ENCODE data around the gene ARID1B.
A peak's percentile ranks its signal among the peaks of the same experiment; 100 is the strongest.

ARID1B gene

DNA sequence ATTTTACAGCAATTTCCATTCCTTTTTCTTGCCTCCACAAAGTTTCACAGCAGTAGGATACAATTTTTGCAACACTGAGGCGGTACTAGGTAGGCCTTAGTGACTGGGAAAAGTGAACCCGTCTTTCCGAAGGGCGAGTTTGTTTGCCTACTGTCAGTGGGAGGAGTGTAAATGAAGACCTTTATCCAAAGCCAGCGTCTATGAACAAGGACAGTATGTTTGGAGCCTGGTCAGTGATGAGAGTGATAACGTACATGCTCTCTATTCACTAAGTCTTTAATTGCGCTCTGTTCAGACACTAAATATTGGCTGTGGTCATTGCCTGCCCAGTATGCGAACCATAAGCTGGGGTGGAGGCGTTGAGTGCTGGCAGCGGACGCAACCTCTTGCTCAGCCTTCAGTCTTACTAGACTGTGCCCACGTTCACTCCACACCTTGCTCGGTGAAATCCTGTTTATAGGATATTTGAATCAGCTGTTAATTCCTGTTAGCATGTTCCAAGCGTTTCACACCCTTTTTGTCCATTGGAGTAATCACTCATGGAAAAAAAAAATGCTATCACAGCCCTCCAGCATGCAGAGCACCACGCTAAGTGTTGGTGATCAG is 400.7 kb downstream of the ARID1B start:
- DNase-seq (ENCODE audit: low read depth in 3 of 3), result no peak

DNA sequence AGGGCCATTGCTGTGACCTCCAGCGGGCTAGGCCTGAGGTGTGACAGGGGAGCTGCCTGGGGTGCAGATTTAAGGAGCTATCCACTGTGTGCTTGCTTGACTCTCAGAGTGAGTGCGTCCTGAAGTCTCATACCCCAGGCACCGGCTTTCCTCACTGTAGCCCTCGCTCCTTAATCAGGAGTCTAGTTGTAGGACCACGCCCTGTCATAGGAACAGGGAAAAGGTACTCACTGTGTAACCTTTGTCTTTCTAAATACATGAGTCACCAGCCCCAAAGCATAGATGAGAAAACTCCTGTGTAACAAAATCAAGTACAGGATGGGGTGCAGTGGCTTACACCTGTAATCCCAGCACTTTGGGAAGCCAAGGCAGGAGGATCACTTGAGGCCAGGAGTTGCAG is 404.5 kb downstream of the ARID1B start:
- DNase-seq (ENCODE audit: low read depth in 3 of 3), result no peak

- no peak for DNase-seq (ENCODE audit: low read depth in 3 of 3)
These were observed 405.5 kb downstream of the ARID1B start for GRCh38 chr6:157182503-157183264.

- DNase-seq (ENCODE audit: low read depth in 3 of 3), result peak; percentile 27 to 54 (median 39)
These were observed 407.2 kb downstream of the ARID1B start for GRCh38 chr6:157184202-157185015.

GRCh38 chr6:157185171-157185570 is 408.0 kb downstream of the ARID1B start:
- DNase-seq (ENCODE audit: low read depth in 3 of 3), result no peak

GRCh38 chr6:157185986-157186385 is 408.8 kb downstream of the ARID1B start:
- DNase-seq (ENCODE audit: low read depth in 3 of 3), result no peak

DNA sequence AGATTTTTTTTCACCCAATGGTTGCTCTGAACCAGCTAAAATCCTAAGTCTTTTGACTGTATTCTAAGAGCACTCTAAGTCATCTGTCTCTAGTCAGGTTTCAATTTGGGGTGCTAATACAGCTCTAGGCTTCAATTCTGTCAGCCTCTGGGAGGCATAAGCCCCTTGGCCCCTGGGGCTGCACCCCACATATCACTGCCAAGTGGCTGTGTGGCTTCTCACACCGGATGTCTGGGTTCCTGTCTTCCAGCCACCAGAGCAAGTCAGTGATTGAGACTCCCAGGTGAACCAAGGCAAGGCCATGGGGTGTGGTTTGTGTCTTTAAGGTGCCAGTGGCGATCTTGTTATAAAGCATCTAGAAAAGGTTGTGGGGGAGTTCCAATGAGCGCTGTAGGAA is 409.6 kb downstream of the ARID1B start:
- DNase-seq (ENCODE audit: low read depth in 3 of 3), result no peak

DNA sequence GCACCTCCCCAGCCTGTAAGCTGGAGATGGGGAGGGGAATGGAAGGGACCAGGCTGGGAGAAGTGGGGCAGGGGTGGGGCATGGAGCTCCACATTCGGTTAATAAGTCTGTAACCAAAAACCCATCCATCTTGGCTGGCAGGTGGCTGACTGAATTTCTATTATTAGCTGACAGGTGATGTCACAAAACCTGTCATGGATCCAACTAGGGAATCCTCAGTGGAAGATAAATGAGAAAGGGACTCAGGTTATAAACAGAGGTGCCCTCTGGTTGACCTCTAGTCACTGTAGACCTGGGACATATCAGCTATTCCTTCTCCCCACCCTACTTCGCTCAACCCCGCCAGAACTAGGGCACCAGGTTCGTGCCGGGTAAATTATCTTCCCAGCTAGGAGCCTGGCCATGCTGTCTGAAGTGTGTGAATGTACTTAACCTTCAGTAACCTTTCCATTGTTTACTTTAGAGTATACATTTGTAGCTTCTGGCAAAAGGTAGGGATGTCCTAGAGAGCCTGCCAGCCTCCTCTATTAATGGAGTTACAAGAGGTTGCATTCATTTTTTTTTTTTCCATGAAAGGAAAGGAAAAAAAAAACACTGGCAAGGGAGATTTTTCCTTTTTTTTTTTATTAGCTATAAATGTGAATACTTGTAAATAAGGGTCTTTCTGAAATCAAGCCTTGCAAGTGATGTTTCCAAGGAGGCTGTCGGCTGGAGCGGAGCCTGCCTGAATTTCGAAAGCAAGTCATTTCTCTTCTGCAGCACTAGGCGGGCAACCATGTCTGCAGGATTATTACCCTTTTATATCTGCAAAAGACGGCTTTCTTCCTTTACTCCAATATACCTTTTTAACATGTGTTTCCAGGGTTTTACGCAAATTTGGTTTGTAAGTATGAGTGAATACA is 410.3 kb downstream of the ARID1B start:
- no peak for DNase-seq (ENCODE audit: low read depth in 3 of 3)

GRCh38 chr6:157188213-157188612 is 411.0 kb downstream of the ARID1B start:
- no peak for DNase-seq (ENCODE audit: low read depth in 3 of 3)

DNA sequence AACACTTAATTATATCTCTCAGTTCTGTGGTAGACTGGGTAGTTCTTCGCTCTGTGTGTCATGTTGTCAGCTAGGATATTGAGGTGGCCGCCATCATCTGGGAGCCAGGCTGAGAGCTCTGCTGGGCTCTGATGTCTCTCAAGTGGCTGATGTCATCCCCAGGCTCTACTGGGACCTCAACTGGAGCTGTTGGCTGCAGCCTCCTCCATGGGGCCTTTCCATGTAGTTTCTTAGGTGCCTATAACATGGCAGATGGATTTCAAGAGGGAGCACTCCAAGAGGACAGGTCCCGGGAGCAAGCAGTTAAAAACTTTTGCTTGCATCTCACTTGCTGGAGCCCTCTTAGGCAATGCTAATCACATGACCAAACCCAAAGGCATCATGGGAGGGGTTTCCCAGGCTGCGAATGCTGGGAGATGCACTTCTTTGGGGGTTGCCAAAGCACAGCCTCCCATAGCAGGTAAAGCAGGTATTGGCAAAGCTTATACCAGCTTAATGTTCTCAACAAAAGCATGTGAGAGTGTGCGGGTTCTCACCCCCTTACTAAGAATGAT is 416.3 kb downstream of the ARID1B start:
- no peak for DNase-seq (ENCODE audit: low read depth in 3 of 3)

GRCh38 chr6:157194110-157194509 is 416.9 kb downstream of the ARID1B start:
- no peak for DNase-seq (ENCODE audit: low read depth in 3 of 3)

DNA sequence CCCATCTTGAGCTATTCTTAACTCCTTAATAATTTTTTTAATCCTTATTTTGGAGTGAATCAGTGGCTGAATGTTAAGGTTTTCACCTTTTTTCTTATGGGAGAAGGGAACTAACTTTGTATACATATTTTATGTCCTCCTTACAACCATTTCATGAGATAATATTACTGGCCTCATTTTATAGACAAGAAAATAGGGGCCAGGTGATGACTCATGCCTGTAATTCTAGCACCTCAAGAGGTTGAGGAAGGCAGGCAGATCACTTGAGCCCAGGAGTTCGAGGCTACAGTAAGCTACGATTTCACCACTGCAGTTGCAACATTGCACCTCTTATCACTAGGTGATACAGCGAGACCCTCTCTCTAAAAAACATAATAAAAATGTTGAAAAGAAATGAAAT is 417.5 kb downstream of the ARID1B start:
- DNase-seq (ENCODE audit: low read depth in 3 of 3), result no peak

- no peak for DNase-seq (ENCODE audit: low read depth in 3 of 3)
These were observed 419.2 kb downstream of the ARID1B start for GRCh38 chr6:157196391-157196790.

DNA sequence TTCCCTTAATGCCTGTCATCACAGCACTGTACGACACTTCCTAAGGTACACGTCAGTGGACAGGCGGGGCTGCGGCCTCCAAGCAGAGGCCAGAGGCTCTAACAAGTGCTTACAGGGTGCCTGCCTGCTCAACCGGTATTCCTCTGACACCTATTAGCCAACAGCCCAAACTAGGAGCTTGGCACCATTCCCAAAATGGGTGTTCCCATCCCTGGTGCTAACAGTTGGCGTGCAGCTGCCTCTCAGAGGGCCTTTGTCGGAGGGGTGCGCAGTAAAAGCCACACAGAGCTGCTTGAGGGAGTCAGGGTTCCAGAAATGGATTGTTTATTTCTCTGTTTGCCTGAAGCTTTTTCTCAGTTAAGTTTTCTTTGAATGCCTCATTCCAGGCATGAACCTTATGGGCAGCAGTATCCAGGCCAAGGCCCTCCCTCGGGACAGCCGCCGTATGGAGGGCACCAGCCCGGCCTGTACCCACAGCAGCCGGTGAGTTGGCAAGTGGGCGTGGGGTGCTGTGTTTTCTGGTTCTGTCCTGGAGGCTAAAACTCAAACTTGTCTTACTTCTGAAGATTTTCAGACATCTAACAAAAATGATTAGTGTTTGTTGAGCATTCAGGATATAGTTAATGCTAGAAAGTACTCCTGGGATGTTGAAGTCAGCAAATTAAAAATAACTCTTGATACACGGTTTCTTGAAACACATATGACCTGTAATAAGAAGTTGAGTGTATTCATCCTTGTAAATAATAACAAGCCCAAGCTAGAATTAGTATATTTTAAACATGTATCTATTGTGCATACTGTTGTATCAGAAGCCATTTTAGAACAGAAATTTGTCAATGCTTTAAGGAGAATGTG is 421.5 kb downstream of the ARID1B start:
- no peak for DNase-seq (ENCODE audit: low read depth in 3 of 3)

DNA sequence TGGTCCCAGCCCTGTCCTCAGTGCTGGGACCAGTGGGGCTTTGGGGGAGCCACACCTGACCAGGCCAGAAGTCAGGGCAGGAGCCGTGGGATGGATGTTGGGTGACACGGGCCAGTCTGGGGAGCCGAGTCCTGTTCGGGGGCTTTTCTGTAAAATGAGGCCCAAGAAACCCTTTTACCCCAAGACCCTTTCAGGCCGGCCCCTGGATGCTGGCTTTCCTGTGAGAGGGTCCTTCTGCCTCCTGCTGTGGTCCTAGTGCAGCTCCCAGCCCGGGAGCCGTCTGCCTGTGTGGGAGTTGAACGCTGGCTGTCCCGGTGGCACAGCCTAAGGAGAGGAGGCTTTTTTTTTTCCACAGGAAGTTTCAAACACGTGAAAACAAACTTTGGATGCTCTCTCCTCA is 422.9 kb downstream of the ARID1B start:
- DNase-seq (ENCODE audit: low read depth in 3 of 3), result no peak

- DNase-seq (ENCODE audit: low read depth in 3 of 3), result no peak
These were observed 423.4 kb downstream of the ARID1B start for GRCh38 chr6:157200611-157201010.

GRCh38 chr6:157201083-157201482 is 423.9 kb downstream of the ARID1B start:
- no peak for DNase-seq (ENCODE audit: low read depth in 3 of 3)

DNA sequence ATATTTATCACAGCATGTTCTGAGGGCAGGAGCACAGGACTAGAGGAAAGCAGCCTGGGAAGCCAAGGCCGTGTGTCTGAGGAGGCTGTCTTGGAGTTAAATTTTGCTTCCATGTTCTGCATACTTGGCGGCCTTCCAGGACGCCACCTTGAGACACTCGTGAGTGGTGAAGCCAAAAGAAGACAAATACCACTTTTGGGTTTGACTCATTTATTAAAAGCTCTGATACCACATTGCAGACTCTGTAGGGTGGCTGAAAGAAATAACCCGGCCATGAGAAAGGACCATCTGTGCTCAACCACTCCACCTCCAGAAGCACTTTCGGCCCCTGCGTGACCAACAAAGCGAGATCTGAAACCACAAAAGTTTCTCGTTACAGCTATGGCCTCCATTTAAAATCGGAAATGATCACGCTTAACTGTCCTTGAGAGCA is 426.1 kb downstream of the ARID1B start:
- no peak for DNase-seq (ENCODE audit: low read depth in 3 of 3)

DNA sequence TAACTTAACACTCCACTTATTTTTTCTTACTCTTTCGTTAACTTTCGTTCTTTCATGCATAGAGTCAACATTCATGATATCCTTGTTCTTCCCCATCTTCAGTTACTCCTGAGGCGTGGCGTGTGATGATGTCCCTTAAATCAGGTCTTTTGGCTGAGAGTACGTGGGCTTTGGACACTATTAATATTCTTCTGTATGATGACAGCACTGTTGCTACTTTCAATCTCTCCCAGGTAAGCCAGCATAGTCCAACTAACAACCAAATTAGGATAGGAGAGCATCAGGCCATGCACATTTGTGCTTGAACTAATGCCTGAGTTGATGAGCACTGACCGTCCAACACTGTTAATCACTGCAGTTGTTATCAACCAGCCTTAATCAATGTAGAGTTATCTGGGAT is 426.6 kb downstream of the ARID1B start:
- no peak for DNase-seq (ENCODE audit: low read depth in 3 of 3)
